ENCODE data around the gene IL1RL2. TPM values are rescaled to one million over a fixed set of nuclear protein-coding genes. Genes with fewer than 3 reads are reported as not detected.

Gene IL1RL2
- total RNA-seq, 1 experiment from 2014 or later: not detected

DNA sequence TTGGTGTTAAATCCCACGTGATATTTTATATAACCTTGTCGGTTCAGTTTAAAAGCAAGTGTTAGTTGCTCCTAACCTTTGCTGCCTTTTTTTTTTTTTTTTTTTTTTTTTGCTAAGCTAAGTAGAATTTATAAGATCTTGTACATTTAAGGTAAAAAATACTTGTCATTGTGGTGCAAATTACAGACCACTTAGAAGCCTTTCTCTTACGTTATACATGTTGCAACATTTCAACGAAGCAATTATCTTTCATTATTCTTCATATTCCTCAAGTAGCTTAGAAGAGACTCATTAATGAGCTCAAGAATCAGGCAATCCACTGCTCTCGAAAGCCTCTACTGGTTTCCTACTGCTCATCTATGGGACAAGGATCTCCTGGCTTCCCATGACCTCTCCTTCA lies 14.9 kb upstream of the IL1RL2 start:
- H3K36me3 ChIP-seq (ENCODE audit: insufficient read depth, low read length): no peaks in the 10 kb centered on the region
- H3K9me3 ChIP-seq (ENCODE audit: low read length): no peaks in the 10 kb centered on the region
- H3K4me3 ChIP-seq (ENCODE audit: low read length): no peak overlapping the region
- no peak overlapping the region for H3K4me2 ChIP-seq (ENCODE audit: low read depth, low read length, poor library complexity, severe bottlenecking)
- no peak overlapping the region for H3K27ac ChIP-seq (ENCODE audit: low read length)
- no peak overlapping the region for H2AFZ ChIP-seq (ENCODE audit: low read length)
- H3K4me1 ChIP-seq (ENCODE audit: low read length): no peaks in the 10 kb centered on the region
- H3K9ac ChIP-seq (ENCODE audit: low read length): no peak overlapping the region
- no peak for DNase-seq
- H3K27me3 ChIP-seq (ENCODE audit: low read length): no peaks in the 10 kb centered on the region
- H4K20me1 ChIP-seq (ENCODE audit: insufficient read depth, low read depth, low read length): no peaks in the 10 kb centered on the region
- H3K9me2 ChIP-seq (replicated peaks; ENCODE audit: insufficient read depth, low read length): no peaks in the 10 kb centered on the region
- H3K79me2 ChIP-seq (ENCODE audit: low read length): no peaks in the 10 kb centered on the region

DNA sequence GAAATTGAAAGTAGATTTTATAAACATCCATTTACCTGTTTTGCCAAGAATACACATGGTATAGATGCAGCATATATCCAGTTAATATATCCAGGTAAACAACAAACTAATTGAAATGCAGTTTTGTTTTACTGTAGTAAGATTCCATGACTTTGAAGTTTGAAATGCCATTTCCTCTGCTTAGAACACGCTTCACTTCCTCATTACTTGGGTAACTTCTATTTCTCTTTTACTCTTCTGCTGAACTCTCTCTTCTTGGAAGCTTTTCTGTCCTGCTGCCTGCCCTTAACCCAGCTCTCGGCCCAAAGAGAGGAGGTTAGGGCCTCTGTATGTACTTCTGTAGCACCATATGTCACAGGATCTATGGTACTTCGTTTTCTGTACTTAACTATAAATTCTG lies 14.1 kb upstream of the IL1RL2 start:
- Histone ChIP-seq H3K27me3 (ENCODE audit: low read length) (no peaks in the 10 kb centered on the region), H3K9ac (ENCODE audit: low read length) (no peak overlapping the region), H3K9me2 (replicated peaks; ENCODE audit: insufficient read depth, low read length) (no peaks in the 10 kb centered on the region), H3K36me3 (ENCODE audit: insufficient read depth, low read length) (no peaks in the 10 kb centered on the region), H4K20me1 (ENCODE audit: insufficient read depth, low read depth, low read length) (no peaks in the 10 kb centered on the region), H3K4me2 (ENCODE audit: low read depth, low read length, poor library complexity, severe bottlenecking) (no peak overlapping the region), H3K4me1 (ENCODE audit: low read length) (no peaks in the 10 kb centered on the region), H2AFZ (ENCODE audit: low read length) (no peak overlapping the region), H3K79me2 (ENCODE audit: low read length) (no peaks in the 10 kb centered on the region), H3K4me3 (ENCODE audit: low read length) (no peak overlapping the region), H3K9me3 (ENCODE audit: low read length) (no peaks in the 10 kb centered on the region), H3K27ac (ENCODE audit: low read length) (no peak overlapping the region)
- no peak for DNase-seq

DNA sequence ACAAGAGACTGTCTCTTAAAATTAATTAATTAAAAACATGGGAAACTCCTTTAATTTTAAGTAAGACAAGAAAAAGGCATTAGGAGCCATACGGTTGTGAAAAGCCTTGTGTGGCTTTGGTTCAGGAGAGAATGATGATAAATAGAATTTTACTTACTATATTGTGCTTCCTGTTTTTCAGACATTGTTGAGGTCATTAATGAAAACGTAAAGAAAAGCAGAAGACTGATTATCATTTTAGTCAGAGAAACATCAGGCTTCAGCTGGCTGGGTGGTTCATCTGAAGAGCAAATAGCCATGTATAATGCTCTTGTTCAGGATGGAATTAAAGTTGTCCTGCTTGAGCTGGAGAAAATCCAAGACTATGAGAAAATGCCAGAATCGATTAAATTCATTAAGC lies 10.7 kb upstream of the IL1RL2 start:
- Histone ChIP-seq H3K79me2 (ENCODE audit: low read length) (no peaks in the 10 kb centered on the region), H4K20me1 (ENCODE audit: insufficient read depth, low read depth, low read length) (no peaks in the 10 kb centered on the region), H2AFZ (ENCODE audit: low read length) (no peak overlapping the region), H3K4me1 (ENCODE audit: low read length) (no peaks in the 10 kb centered on the region), H3K4me3 (ENCODE audit: low read length) (no peak overlapping the region), H3K27ac (ENCODE audit: low read length) (no peak overlapping the region), H3K9ac (ENCODE audit: low read length) (no peak overlapping the region), H3K27me3 (ENCODE audit: low read length) (no peaks in the 10 kb centered on the region), H3K9me2 (replicated peaks; ENCODE audit: insufficient read depth, low read length) (no peaks in the 10 kb centered on the region), H3K4me2 (ENCODE audit: low read depth, low read length, poor library complexity, severe bottlenecking) (no peak overlapping the region), H3K36me3 (ENCODE audit: insufficient read depth, low read length) (no peaks in the 10 kb centered on the region), H3K9me3 (ENCODE audit: low read length) (no peaks in the 10 kb centered on the region)
- DNase-seq: no peak

DNA sequence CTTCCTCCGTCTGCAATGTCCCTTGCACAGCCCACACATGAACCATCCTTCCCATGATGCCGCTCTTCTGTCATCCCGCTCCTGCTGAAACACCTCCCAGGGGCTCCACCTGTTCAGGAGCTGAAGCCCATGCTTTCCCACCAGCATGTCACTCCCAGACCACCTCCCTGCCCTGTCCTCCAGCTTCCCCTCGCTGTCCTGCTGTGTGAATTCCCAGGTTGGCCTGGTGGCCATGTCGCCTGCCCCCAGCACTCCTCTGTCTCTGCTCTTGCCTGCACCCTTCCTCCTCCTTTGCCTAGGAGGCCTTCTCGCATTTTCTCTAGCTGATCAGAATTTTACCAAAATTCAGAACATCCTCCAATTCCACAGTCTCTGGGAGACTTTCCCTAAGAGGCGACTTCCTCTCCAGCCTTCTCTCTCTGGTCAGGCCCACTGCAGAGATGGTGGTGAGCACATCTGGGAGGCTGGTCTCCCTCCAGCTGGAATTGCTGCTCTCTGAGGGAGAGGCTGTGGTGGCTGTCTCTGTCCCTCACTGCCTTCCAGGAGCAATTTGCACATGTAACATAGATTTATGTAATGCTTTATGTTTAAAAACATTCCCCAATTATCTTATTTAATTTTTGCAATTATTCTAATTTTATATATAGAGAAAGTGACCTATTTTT lies 8.9 kb upstream of the IL1RL2 start:
- Histone ChIP-seq H3K27ac (ENCODE audit: low read length) (no peak overlapping the region), H2AFZ (ENCODE audit: low read length) (no peak overlapping the region), H3K4me1 (ENCODE audit: low read length) (no peaks in the 10 kb centered on the region), H3K27me3 (ENCODE audit: low read length) (no peaks in the 10 kb centered on the region), H3K4me2 (ENCODE audit: low read depth, low read length, poor library complexity, severe bottlenecking) (no peak overlapping the region), H3K9me2 (replicated peaks; ENCODE audit: insufficient read depth, low read length) (no peaks in the 10 kb centered on the region), H3K9ac (ENCODE audit: low read length) (no peak overlapping the region), H3K79me2 (ENCODE audit: low read length) (no peaks in the 10 kb centered on the region), H3K36me3 (ENCODE audit: insufficient read depth, low read length) (no peaks in the 10 kb centered on the region), H3K9me3 (ENCODE audit: low read length) (no peaks in the 10 kb centered on the region), H3K4me3 (ENCODE audit: low read length) (no peak overlapping the region), H4K20me1 (ENCODE audit: insufficient read depth, low read depth, low read length) (no peaks in the 10 kb centered on the region)
- no peak for DNase-seq

DNA sequence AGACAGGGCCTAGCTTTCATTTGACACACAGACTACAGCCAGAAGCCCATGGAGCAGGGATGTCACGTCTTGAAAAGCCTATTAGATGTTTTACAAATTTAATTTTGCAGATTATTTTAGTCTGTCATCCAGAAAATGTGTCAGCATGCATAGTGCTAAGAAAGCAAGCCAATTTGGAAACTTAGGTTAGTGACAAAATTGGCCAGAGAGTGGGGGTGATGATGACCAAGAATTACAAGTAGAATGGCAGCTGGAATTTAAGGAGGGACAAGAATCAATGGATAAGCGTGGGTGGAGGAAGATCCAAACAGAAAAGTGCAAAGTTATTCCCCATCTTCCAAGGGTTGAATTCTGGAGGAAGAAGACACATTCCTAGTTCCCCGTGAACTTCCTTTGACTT lies 7.8 kb upstream of the IL1RL2 start:
- H3K36me3 ChIP-seq (ENCODE audit: insufficient read depth, low read length): no peaks in the 10 kb centered on the region
- H3K27me3 ChIP-seq (ENCODE audit: low read length): no peaks in the 10 kb centered on the region
- DNase-seq: no peak
- H3K4me2 ChIP-seq (ENCODE audit: low read depth, low read length, poor library complexity, severe bottlenecking): no peak overlapping the region
- no peak overlapping the region for H3K27ac ChIP-seq (ENCODE audit: low read length)
- H3K79me2 ChIP-seq (ENCODE audit: low read length): no peaks in the 10 kb centered on the region
- H3K9me2 ChIP-seq (replicated peaks; ENCODE audit: insufficient read depth, low read length): no peaks in the 10 kb centered on the region
- no peak overlapping the region for H2AFZ ChIP-seq (ENCODE audit: low read length)
- no peaks in the 10 kb centered on the region for H3K4me1 ChIP-seq (ENCODE audit: low read length)
- no peaks in the 10 kb centered on the region for H4K20me1 ChIP-seq (ENCODE audit: insufficient read depth, low read depth, low read length)
- H3K9me3 ChIP-seq (ENCODE audit: low read length): no peaks in the 10 kb centered on the region
- H3K9ac ChIP-seq (ENCODE audit: low read length): no peak overlapping the region
- no peak overlapping the region for H3K4me3 ChIP-seq (ENCODE audit: low read length)

DNA sequence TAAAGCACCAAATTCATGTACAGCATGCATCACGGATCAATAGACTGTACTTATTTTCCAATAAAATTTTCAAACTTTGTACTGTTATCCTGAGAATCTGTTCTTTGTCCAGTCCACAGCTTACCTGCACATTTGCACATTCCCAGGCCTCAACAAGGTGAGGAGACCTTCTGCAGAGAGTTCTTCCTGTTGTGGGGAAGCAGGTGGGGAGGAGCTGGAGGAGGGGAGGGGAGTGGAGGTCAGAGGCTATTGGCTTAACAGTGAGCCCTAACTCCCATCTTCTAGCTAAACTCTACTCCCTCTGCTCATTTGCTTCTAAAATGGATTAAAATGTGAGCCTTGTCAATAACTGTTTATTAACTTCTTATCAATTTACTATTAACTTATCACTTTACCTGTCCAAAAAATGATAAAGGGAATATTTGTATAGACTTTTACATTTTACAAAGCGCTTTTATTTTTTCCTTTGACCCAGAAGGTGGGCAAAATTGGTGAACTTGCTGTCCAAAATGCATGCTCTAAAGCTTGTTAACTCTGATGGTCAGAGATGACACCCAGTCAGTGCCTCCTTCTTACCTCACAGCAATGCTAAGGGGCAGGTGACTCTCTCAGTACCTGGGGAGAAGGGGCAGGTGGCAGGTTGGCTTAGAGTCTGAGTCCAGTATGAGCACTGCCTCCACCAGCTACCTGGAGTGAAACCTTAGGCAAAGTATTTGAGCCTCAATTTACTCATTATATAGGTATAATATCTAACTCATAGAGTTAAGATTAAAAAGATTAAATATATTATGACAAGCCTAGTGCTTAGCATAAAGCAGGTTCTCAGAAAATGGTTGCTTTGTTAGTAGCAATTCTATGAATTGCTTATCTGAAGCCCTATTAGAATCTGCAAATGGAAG lies 6.8 kb upstream of the IL1RL2 start:
- Histone ChIP-seq H3K4me2 (ENCODE audit: low read depth, low read length, poor library complexity, severe bottlenecking) (no peak overlapping the region), H3K27me3 (ENCODE audit: low read length) (no peaks in the 10 kb centered on the region), H2AFZ (ENCODE audit: low read length) (no peak overlapping the region), H3K9me3 (ENCODE audit: low read length) (no peaks in the 10 kb centered on the region), H4K20me1 (ENCODE audit: insufficient read depth, low read depth, low read length) (no peaks in the 10 kb centered on the region), H3K4me3 (ENCODE audit: low read length) (no peak overlapping the region), H3K36me3 (ENCODE audit: insufficient read depth, low read length) (no peaks in the 10 kb centered on the region), H3K27ac (ENCODE audit: low read length) (no peak overlapping the region), H3K79me2 (ENCODE audit: low read length) (no peaks in the 10 kb centered on the region), H3K4me1 (ENCODE audit: low read length) (no peaks in the 10 kb centered on the region), H3K9ac (ENCODE audit: low read length) (no peak overlapping the region), H3K9me2 (replicated peaks; ENCODE audit: insufficient read depth, low read length) (no peaks in the 10 kb centered on the region)
- no peak for DNase-seq

DNA sequence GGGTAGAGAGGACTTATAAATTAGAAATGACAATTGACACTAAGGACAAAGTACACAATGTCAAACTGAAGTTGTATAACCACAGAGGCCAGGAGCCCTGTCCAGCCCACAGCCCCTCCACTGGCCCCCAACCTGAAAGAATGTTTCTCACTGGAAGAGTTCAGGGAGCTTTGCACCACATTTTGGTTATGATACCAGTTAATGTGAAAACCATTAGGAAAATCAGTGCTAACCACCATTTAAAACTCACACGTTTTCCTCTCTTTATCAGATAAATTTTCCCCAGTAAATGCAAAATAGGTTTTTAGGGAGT lies 6.2 kb upstream of the IL1RL2 start:
- H3K4me2 ChIP-seq (ENCODE audit: low read depth, low read length, poor library complexity, severe bottlenecking): no peak overlapping the region
- H4K20me1 ChIP-seq (ENCODE audit: insufficient read depth, low read depth, low read length): no peaks in the 10 kb centered on the region
- DNase-seq: no peak
- no peaks in the 10 kb centered on the region for H3K9me3 ChIP-seq (ENCODE audit: low read length)
- no peaks in the 10 kb centered on the region for H3K27me3 ChIP-seq (ENCODE audit: low read length)
- H3K9ac ChIP-seq (ENCODE audit: low read length): no peak overlapping the region
- no peak overlapping the region for H3K4me3 ChIP-seq (ENCODE audit: low read length)
- H3K4me1 ChIP-seq (ENCODE audit: low read length): no peaks in the 10 kb centered on the region
- H3K36me3 ChIP-seq (ENCODE audit: insufficient read depth, low read length): no peaks in the 10 kb centered on the region
- no peak overlapping the region for H3K27ac ChIP-seq (ENCODE audit: low read length)
- no peak overlapping the region for H2AFZ ChIP-seq (ENCODE audit: low read length)
- H3K79me2 ChIP-seq (ENCODE audit: low read length): no peaks in the 10 kb centered on the region
- no peaks in the 10 kb centered on the region for H3K9me2 ChIP-seq (replicated peaks; ENCODE audit: insufficient read depth, low read length)

DNA sequence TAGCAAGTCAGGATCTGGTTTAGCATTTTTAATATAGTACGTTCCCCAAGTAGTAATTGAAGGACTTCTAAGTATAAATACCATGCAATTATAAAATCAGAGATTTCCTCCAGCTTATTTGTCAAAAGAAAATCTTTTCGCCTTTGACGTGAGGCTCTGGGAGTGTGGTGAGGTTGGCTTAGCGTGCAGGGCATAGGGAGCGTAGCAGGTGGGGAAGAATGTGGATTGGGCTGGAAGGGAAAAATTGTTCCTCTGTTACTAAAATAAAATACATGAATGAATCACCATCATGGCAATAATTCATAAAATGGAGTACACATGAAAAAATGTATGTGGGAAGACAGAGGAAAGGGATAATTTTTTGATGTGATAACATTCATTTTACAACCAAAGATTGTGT lies 5.4 kb upstream of the IL1RL2 start:
- Histone ChIP-seq H3K9me3 (ENCODE audit: low read length) (no peaks in the 10 kb centered on the region), H3K4me3 (ENCODE audit: low read length) (no peak overlapping the region), H3K36me3 (ENCODE audit: insufficient read depth, low read length) (no peaks in the 10 kb centered on the region), H3K27me3 (ENCODE audit: low read length) (no peaks in the 10 kb centered on the region), H3K9ac (ENCODE audit: low read length) (no peak overlapping the region), H3K9me2 (replicated peaks; ENCODE audit: insufficient read depth, low read length) (no peaks in the 10 kb centered on the region), H2AFZ (ENCODE audit: low read length) (no peak overlapping the region), H3K4me2 (ENCODE audit: low read depth, low read length, poor library complexity, severe bottlenecking) (no peak overlapping the region), H3K79me2 (ENCODE audit: low read length) (no peaks in the 10 kb centered on the region), H4K20me1 (ENCODE audit: insufficient read depth, low read depth, low read length) (no peaks in the 10 kb centered on the region), H3K4me1 (ENCODE audit: low read length) (no peaks in the 10 kb centered on the region), H3K27ac (ENCODE audit: low read length) (no peak overlapping the region)
- no peak for DNase-seq

All from Karpas-422 (cell line).